WTC11 (cell line): ENCODE results near the gene TREM1. TPM values are rescaled to one million over a fixed set of nuclear protein-coding genes. Genes with fewer than 3 reads are reported as not detected.

Experiments used
- ATAC-seq: fragments of 200-7000 bp; cut with Tn5 transposase; 2 replicates; pipeline ENCODE4 v1.10.0; 2021; ENCODE audit warnings: mild to moderate bottlenecking, moderate library complexity
- CTCF ChIA-PET: fragments of 300-600 bp; sonication (Branson Sonifier 250); formaldehyde crosslinking; loops from one replicate; lab custom pipeline; 2021; ENCODE audit warnings: antibody characterized with exemption; lab: Charles Lee
- POLR2A ChIA-PET: fragments of 350-600 bp; sonication (Branson Sonifier 250); formaldehyde crosslinking; loops from one replicate; lab custom pipeline; 2021; ENCODE audit warnings: antibody characterized with exemption; lab: Charles Lee
- DNase-seq: peaks from one replicate; pipeline ENCODE4 v3.0.0; 2021; ENCODE audit warnings: low spot score
- H3K27ac Mint-ChIP-seq: 2 replicates; pipeline ENCODE4 v1.8.0; 2021; ENCODE audit warnings: mixed read lengths
- H3K27me3 Mint-ChIP-seq: 2 replicates; pipeline ENCODE4 v1.8.0; 2021; ENCODE audit warnings: low read depth, mild to moderate bottlenecking, moderate library complexity, mixed read lengths
- H3K36me3 Mint-ChIP-seq: 2 replicates; pipeline ENCODE4 v1.8.0; 2021; ENCODE audit warnings: mixed read lengths
- H3K4me1 Mint-ChIP-seq: 2 replicates; pipeline ENCODE4 v1.8.0; 2022; ENCODE audit warnings: mixed read lengths
- H3K4me3 Mint-ChIP-seq: 2 replicates; pipeline ENCODE4 v1.8.0; 2021; ENCODE audit warnings: mild to moderate bottlenecking, moderate library complexity, mixed read lengths
- H3K9me3 Mint-ChIP-seq: 2 replicates; pipeline ENCODE4 v1.8.0; 2021; ENCODE audit warnings: mixed read lengths
- total RNA-seq: library from RNA; stranded (reverse); gene quantifications from 3 replicates; pipeline ENCODE4 v1.2.3, GENCODE V29; 2021
- TF ChIP-seq, protein P1 (sequence below): fragments of 250-450 bp; sonication (Bioruptor Pico); conservative IDR thresholded peaks from 2 replicates; pipeline ENCODE4 v1.9.0; 2021; ENCODE audit warnings: mild to moderate bottlenecking

TREM1 gene
- total RNA-seq, 1 experiment from 2014 or later: not detected

DNA sequence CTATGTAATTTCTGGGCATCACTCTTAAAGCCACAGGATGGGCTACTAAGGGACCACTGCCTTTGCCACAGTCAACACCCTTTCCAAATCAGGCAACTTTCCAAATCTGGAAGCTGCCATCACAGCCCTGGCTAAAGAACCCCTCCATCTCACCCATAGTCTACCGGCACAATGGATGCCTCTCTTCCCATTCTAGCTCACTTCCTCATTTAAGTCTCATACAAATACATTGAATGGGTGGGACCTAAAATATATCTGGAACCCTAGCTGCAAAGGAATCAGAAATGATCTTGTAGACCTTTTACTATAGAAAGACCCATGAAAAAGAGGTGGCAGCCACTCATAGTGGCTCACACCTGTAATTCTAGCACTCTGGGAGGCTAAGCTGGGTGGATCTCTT is 61.7 kb downstream of the TREM1 start:
- ChIA-PET POLR2A (no interaction called here), CTCF (interaction anchor here (1.3 kb wide), 1 partner anchor 54 kb away, joined by 6 read pairs; no protein-coding TSS in a partner anchor)

More for the DNA sequence above, 61.7 kb downstream of the TREM1 start:
- H3K27me3 Mint-ChIP-seq: peaks cover 18% of the 10 kb centered on the region
- H3K4me1 Mint-ChIP-seq: peaks cover 4% of the 10 kb centered on the region; the same call in 1 of the 2 replicates
- no peak overlapping the region for H3K27ac Mint-ChIP-seq
- no peaks in the 10 kb centered on the region for H3K36me3 Mint-ChIP-seq
- peaks cover 13% of the 10 kb centered on the region for H3K9me3 Mint-ChIP-seq
- no peak for DNase-seq
- no peak overlapping the region for H3K4me3 Mint-ChIP-seq
- no peak for ATAC-seq
- TF ChIP-seq, protein P1, sequence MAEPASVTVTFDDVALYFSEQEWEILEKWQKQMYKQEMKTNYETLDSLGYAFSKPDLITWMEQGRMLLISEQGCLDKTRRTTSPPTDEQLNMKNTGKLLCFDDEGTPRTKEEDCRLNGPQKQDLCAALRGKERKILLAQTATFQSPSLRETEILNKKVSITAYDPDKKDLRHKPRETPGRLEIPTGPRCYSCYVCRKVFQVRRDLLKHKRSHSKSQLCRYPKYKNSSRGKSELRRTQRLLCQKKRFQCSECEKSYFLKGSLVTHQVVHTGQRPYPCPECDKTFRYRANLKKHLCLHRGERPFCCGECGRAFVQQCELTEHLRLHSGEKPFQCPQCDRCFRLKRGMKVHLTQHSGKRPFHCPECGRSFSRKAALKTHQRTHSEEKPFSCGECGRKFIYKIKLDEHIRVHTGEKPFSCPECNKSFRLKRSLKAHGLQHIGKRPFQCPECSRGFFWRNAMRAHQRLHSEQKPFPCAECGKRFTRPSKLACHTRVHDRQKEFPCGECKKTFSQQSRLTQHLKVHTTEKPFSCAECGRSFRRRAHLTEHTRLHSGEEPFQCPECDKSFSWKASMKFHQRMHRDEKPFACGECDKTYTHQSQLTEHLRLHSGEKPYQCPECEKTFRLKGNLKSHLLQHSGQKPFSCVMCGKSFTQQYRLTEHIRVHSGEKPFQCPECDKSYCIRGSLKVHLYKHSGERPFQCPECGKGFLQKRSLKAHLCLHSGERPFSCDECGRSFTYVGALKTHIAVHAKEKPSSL (CRISPR knock-in tag): no peak

Other genes with a start within 250 kb of the TREM1 start
- gene UNC5CL, start 247.5 kb downstream of the TREM1 start, total RNA-seq: 3.3 to 4.5 TPM (median 3.6 TPM) in 3 replicates
- gene TSPO2, start 244.2 kb downstream of the TREM1 start, total RNA-seq: not detected in 3 replicates
- gene APOBEC2, start 233.5 kb downstream of the TREM1 start, total RNA-seq: not detected in 3 replicates
- 33.7 to 37.0 TPM (median 36.5 TPM) in 3 replicates for gene OARD1, start 214.3 kb downstream of the TREM1 start, total RNA-seq
- 34.7 to 37.7 TPM (median 35.8 TPM) in 3 replicates for gene NFYA, start 213.7 kb downstream of the TREM1 start, total RNA-seq
- gene TREML1, start 132.3 kb downstream of the TREM1 start, total RNA-seq: 0.27 TPM in 1 of 3 replicates, not detected in the others
- gene TREM2, start 123.6 kb downstream of the TREM1 start, total RNA-seq: 0.18 TPM in 1 of 3 replicates, not detected in the others
- gene TREML2, start 85.5 kb downstream of the TREM1 start, total RNA-seq: 0.09 to 0.15 TPM (median 0.09 TPM) in 3 replicates
- not detected in 3 replicates for gene TREML4, start 58.3 kb downstream of the TREM1 start, total RNA-seq
- not detected in 3 replicates for gene NCR2, start 48.9 kb upstream of the TREM1 start, total RNA-seq